ENCODE data around the gene BTN1A1. TPM values are rescaled to one million over a fixed set of nuclear protein-coding genes. Genes with fewer than 3 reads are reported as not detected.

Gene BTN1A1
- total RNA-seq, 1 experiment from 2014 or later, result 0.10 TPM

DNA sequence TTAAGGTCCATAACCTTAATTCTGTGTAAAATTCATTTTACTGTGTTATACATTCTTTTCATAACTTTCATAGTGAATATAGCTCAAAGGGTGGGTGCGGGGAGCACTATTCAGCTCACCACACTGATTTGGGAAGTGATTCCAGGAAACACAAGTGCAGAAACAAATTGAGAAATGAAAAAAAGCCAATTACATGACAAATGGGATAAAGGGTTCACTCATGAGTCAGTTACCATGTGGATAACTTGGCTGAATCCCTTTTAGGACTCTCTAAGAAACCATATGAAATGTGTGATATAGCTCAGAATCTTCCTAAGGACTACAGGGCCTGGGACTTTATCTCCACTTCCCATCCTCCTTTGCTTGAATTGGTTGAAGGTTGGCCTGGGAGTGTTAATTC lies 45.5 kb upstream of the BTN1A1 start:
- Histone ChIP-seq H3K27me3 (ENCODE audit: control insufficient read depth, insufficient read depth, low read length) (no peaks in the 10 kb centered on the region), H3K4me1 (ENCODE audit: control insufficient read depth, insufficient read depth, low read length) (peaks cover 5% of the 10 kb centered on the region), H3K4me3 (ENCODE audit: low read depth in 2 of 2, low read length in 2 of 2) (no peak overlapping the region), H3K27ac (ENCODE audit: low read length) (no peak overlapping the region), H3K9me3 (ENCODE audit: control insufficient read depth, insufficient read depth, low read depth, low read length) (no peaks in the 10 kb centered on the region), H3K36me3 (ENCODE audit: control insufficient read depth, insufficient read depth, low read length) (no peaks in the 10 kb centered on the region; the same call in 1 of the 2 replicates)
- POLR2A ChIA-PET, result no interaction called here
- DNase-seq (ENCODE audit: low read depth, low spot score) (no peak), ATAC-seq (no peak)
- in situ Hi-C loops (cut with HindIII; ENCODE audit: low pct_unique_long_range_greater_than_20kb, low sequenced_read_pairs), result no loop called here
- TF ChIP-seq, protein P1, sequence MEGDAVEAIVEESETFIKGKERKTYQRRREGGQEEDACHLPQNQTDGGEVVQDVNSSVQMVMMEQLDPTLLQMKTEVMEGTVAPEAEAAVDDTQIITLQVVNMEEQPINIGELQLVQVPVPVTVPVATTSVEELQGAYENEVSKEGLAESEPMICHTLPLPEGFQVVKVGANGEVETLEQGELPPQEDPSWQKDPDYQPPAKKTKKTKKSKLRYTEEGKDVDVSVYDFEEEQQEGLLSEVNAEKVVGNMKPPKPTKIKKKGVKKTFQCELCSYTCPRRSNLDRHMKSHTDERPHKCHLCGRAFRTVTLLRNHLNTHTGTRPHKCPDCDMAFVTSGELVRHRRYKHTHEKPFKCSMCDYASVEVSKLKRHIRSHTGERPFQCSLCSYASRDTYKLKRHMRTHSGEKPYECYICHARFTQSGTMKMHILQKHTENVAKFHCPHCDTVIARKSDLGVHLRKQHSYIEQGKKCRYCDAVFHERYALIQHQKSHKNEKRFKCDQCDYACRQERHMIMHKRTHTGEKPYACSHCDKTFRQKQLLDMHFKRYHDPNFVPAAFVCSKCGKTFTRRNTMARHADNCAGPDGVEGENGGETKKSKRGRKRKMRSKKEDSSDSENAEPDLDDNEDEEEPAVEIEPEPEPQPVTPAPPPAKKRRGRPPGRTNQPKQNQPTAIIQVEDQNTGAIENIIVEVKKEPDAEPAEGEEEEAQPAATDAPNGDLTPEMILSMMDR (IDR thresholded peaks at IDR 0.05), result no peak
- TF ChIP-seq, protein P2, sequence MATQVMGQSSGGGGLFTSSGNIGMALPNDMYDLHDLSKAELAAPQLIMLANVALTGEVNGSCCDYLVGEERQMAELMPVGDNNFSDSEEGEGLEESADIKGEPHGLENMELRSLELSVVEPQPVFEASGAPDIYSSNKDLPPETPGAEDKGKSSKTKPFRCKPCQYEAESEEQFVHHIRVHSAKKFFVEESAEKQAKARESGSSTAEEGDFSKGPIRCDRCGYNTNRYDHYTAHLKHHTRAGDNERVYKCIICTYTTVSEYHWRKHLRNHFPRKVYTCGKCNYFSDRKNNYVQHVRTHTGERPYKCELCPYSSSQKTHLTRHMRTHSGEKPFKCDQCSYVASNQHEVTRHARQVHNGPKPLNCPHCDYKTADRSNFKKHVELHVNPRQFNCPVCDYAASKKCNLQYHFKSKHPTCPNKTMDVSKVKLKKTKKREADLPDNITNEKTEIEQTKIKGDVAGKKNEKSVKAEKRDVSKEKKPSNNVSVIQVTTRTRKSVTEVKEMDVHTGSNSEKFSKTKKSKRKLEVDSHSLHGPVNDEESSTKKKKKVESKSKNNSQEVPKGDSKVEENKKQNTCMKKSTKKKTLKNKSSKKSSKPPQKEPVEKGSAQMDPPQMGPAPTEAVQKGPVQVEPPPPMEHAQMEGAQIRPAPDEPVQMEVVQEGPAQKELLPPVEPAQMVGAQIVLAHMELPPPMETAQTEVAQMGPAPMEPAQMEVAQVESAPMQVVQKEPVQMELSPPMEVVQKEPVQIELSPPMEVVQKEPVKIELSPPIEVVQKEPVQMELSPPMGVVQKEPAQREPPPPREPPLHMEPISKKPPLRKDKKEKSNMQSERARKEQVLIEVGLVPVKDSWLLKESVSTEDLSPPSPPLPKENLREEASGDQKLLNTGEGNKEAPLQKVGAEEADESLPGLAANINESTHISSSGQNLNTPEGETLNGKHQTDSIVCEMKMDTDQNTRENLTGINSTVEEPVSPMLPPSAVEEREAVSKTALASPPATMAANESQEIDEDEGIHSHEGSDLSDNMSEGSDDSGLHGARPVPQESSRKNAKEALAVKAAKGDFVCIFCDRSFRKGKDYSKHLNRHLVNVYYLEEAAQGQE (IDR thresholded peaks at IDR 0.05; ENCODE audit: insufficient read depth in 1 of 2, low read depth in 2 of 2, low read length in 1 of 2), result no peak
- no peak for TF ChIP-seq SIN3A (IDR thresholded peaks at IDR 0.05; ENCODE audit: borderline replicate concordance, insufficient read depth, low read depth, low read length)
- intact Hi-C loops (cut with micrococcal nuclease; ENCODE audit: unreplicated experiment), result no loop called here
- CTCF ChIA-PET, result no interaction called here
- BruUV-seq (replicated peaks), result no TSS peak

DNA sequence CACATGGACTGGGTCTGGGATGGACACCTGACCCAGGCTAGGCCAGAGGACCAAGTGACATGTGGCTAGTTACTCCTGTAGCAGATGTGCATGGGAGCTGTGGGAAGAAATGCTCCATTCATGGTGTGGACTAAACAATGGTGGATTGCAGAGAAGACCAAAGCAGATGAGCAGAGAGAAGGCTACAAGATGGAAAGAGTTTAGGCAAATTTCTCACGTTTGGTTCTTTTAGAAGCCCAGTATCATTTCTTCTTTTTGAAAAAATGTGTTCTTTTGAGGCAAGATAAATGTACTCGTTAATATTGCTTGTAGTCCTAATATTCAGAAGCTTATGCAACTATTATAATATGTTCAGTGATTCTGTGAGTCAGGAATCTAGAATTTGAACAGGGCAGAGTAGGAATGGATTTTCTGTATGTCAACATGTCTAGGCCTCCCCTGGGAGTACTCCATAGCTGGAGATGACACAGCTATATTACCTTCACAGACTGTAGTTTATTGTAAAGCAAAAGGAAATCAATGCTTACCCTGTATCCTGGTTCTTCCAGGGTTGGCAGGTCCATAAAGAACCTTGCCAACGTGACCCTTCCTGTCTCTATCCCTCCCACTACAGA lies 44.6 kb upstream of the BTN1A1 start:
- ChIA-PET CTCF (no interaction called here), POLR2A (no interaction called here)
- H3K4me3 ChIP-seq (ENCODE audit: low read depth in 2 of 2, low read length in 2 of 2), result no peak overlapping the region
- intact Hi-C loops (cut with micrococcal nuclease; ENCODE audit: unreplicated experiment), result no loop called here
- ATAC-seq (no peak), DNase-seq (ENCODE audit: low read depth, low spot score) (no peak)
- H3K27me3 ChIP-seq (ENCODE audit: control insufficient read depth, insufficient read depth, low read length), result no peaks in the 10 kb centered on the region
- TF ChIP-seq, protein P2 (IDR thresholded peaks at IDR 0.05; ENCODE audit: insufficient read depth in 1 of 2, low read depth in 2 of 2, low read length in 1 of 2), result no peak
- TF ChIP-seq POLR2AphosphoS5 (IDR thresholded peaks at IDR 0.05; ENCODE audit: low read depth, low read length), result no peak
- no peak for TF ChIP-seq TCF7L2 (IDR thresholded peaks at IDR 0.05; ENCODE audit: low read depth, low read length)
- no peak for TF ChIP-seq SIN3A (IDR thresholded peaks at IDR 0.05; ENCODE audit: borderline replicate concordance, insufficient read depth, low read depth, low read length)
- TF ChIP-seq, protein P1 (IDR thresholded peaks at IDR 0.05), result no peak
- no peaks in the 10 kb centered on the region for H3K9me3 ChIP-seq (ENCODE audit: control insufficient read depth, insufficient read depth, low read depth, low read length)
- in situ Hi-C loops (cut with HindIII; ENCODE audit: low pct_unique_long_range_greater_than_20kb, low sequenced_read_pairs), result no loop called here
- H3K4me1 ChIP-seq (ENCODE audit: control insufficient read depth, insufficient read depth, low read length), result peaks cover 5% of the 10 kb centered on the region
- no peak overlapping the region for H3K27ac ChIP-seq (ENCODE audit: low read length)
- BruUV-seq (replicated peaks), result no TSS peak
- H3K36me3 ChIP-seq (ENCODE audit: control insufficient read depth, insufficient read depth, low read length), result no peaks in the 10 kb centered on the region; the same call in none of the 2 replicates

All from Panc1 (cell line).